K562 (cell line): ENCODE measurements around the gene MRPL55. TPM values are rescaled to one million over a fixed set of nuclear protein-coding genes. Genes with fewer than 3 reads are reported as not detected.

Experiments used
- BRD4 ChIP-seq: fragments of 200-600 bp; sonication (generic); IDR thresholded peaks from 2 replicates; pipeline ENCODE4 v1.6.1; 2017; ENCODE audit warnings: inconsistent platforms
- ETS1 ChIP-seq: conservative IDR thresholded peaks from 2 replicates; pipeline ENCODE4 v1.6.1; 2011; ENCODE audit warnings: low read depth, mild to moderate bottlenecking, low read length; ENCODE audit not compliant: control insufficient read depth
- HDAC2 ChIP-seq: fragments of 450-650 bp; IDR thresholded peaks from 2 replicates; pipeline ENCODE4 v1.6.1; 2016; ENCODE audit warnings: mild to moderate bottlenecking
- HMGXB4 ChIP-seq: sonication (generic); formaldehyde crosslinking; IDR thresholded peaks from 2 replicates; pipeline ENCODE4 v1.8.1; 2023; ENCODE audit warnings: mild to moderate bottlenecking, missing genetic modification reagents
- MAFK ChIP-seq: IDR thresholded peaks from 2 replicates; pipeline ENCODE4 v1.6.1; 2011; ENCODE audit warnings: low read length, improper control_type of control experiment
- PHB ChIP-seq: fragments of 250-450 bp; sonication (Bioruptor Pico); IDR thresholded peaks from 2 replicates; pipeline ENCODE4 v1.5.0; 2021
- SRSF9 ChIP-seq: fragments of 200-400 bp; formaldehyde crosslinking; IDR thresholded peaks from 2 replicates; pipeline ENCODE4 v1.6.1; 2017; ENCODE audit warnings: low read depth, low read length, borderline replicate concordance
- TBP ChIP-seq: optimal IDR thresholded peaks from 2 replicates; pipeline ENCODE3; 2011; ENCODE audit warnings: low read depth, low read length, improper control_type of control experiment
- TCFL5 ChIP-seq: fragments of 250-450 bp; sonication (Bioruptor Pico); conservative IDR thresholded peaks from 2 replicates; pipeline ENCODE4 v1.6.1; 2021; ENCODE audit warnings: mild to moderate bottlenecking, moderate library complexity, matching md5 sums
- ZNF197 ChIP-seq: fragments of 200-800 bp; sonication (Bioruptor generic); IDR thresholded peaks from 2 replicates; pipeline ENCODE4 v1.6.1; 2016; ENCODE audit warnings: low read depth, missing genetic modification characterization, missing compliant biosample characterization
- ZNF407 ChIP-seq: fragments of 450-650 bp; IDR thresholded peaks from 2 replicates; pipeline ENCODE4 v1.6.1; 2016; ENCODE audit warnings: low read depth
- polyA plus RNA-seq, 8 experiments: library from polyadenylated mRNA; depleted of rRNA in 4 of 8; stranded (reverse) in 5 of 8; unstranded in 3 of 8; fragments of >200 nt; fragmentation: Nextera tagmentation in 2 of 8; fragmentation: Illumina TruSeq in 1 of 8; extraction: Ambion mirVana in 2 of 8; extraction: Trizol in 1 of 8; gene quantifications; 2 replicates each; pipeline versions ENCODE4 v1.2.1 to v1.2.3, GENCODE V29; 2011 to 2014; ENCODE audit warnings: inconsistent platforms in 1 of 8, missing spikeins in 1 of 8
- total RNA-seq, 7 experiments: library from RNA; depleted of rRNA in 6 of 7; stranded (reverse); fragments of >200 nt in 6 of 7; fragmentation: Illumina TruSeq in 2 of 7; extraction: Trizol in 2 of 7; gene quantifications; 2 replicates each; pipeline versions ENCODE4 v1.2.1 to v1.2.3, GENCODE V29; 2011 to 2021; ENCODE audit warnings: low replicate concordance in 1 of 7

Gene MRPL55
- total and polyA plus RNA-seq, 9 of the 15 experiments (the other 6 are each of a cell fraction or from before 2014, with no cell fraction given): 34.9 to 228 (median 81.0) TPM

DNA sequence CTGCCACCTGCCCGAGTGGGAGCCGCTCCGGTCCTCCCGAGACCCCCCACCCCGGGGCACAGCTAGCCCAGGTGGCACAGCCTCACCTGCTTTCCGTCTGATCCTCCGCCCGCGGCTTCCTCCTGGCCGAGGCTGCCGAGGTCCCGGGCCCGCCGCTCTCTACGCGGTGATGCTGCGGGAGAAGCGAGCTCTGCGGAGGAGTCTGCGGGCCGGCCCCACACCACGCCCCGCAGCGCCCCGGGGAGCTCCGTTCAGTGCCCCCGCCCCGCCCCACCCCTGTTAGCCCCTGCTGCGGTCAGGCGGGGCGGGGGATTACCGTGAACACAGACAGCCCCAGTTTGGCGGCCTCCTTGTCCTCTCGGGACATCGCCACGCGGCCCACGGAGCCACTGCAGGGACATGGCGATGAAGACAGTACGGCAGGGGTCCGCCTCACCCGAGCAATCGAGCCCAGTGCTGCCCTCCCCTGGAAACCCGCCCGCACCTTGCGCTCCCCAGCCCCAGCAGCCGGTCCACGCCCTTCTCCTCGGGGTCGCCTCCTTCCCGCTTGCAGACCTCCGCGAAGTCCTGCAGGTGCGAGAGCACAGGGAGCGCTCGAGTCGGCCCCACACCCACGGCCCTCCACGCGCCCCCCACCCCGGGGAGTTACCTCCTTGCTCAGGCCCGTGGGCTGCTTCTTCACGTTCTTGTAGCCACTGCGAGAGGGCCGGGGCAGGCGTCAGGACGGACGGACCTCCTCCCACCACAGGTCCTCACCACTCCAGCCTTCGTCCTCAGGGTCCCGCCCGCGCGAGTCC is 6.9 kb downstream of the MRPL55 start (continued):
- no peak for TF ChIP-seq ZNF407
- TF ChIP-seq PHB (CRISPR knock-in tag): no peak
- TF ChIP-seq BRD4: no peak
- TF ChIP-seq ETS1: no peak; the same call in 1 of the 2 replicates
- TF ChIP-seq SRSF9: no peak
- TF ChIP-seq TCFL5 (CRISPR knock-in tag): no peak
- no peak for TF ChIP-seq TBP
- no peak for TF ChIP-seq HDAC2
- TF ChIP-seq ZNF197: no peak
- no peak for TF ChIP-seq MAFK
- TF ChIP-seq HMGXB4 (CRISPR knock-in tag): no peak
